HUES6 (cell line): ENCODE measurements around the gene OSBPL3.

Experiments used
- H3K27ac ChIP-seq: 2 replicates; pipeline ENCODE4 v1.7.0; 2013; ENCODE audit warnings: low read depth, mild to moderate bottlenecking, low read length, inconsistent platforms
- H3K27me3 ChIP-seq: 2 replicates; pipeline ENCODE4 v1.6.1; 2013; ENCODE audit warnings: low read length; ENCODE audit not compliant: control insufficient read depth, insufficient read depth
- H3K36me3 ChIP-seq: 2 replicates; pipeline ENCODE4 v1.6.1; 2013; ENCODE audit warnings: low read length; ENCODE audit not compliant: control insufficient read depth, insufficient read depth
- H3K4me1 ChIP-seq: 2 replicates; pipeline ENCODE4 v1.6.1; 2013; ENCODE audit warnings: low read length; ENCODE audit not compliant: control insufficient read depth, insufficient read depth
- H3K4me3 ChIP-seq: 2 replicates; pipeline ENCODE4 v1.5.1; 2013; ENCODE audit warnings: low read depth, low read length
- H3K9ac ChIP-seq: one replicate; pipeline ENCODE4 v1.6.1; 2013; ENCODE audit warnings: mild to moderate bottlenecking, low read length
- H3K9me3 ChIP-seq: 2 replicates; pipeline ENCODE4 v1.6.1; 2013; ENCODE audit warnings: low read depth, low read length; ENCODE audit not compliant: control insufficient read depth, insufficient read depth

The OSBPL3 gene

GRCh38 chr7:24757353-24758275 lies 222.4 kb downstream of the OSBPL3 start, which contains the start of gene GSDME:
GSDME (minus strand) TSS chr7:24757464; CDS start chr7:24749774, 7,690 bp downstream.
- H3K9me3 ChIP-seq, result peaks cover 3% of the 10 kb centered on the region; the same call in 1 of the 2 replicates
- no peak within 1 kb of the TSS for H3K27ac ChIP-seq
- H3K4me3 ChIP-seq, result peak within 1 kb of the TSS; percentile 81
- H3K27me3 ChIP-seq, result peaks cover 45% of the 10 kb centered on the region
- H3K4me1 ChIP-seq, result peaks cover 5% of the 10 kb centered on the region; the same call in 1 of the 2 replicates
- no peaks in the 10 kb centered on the region for H3K36me3 ChIP-seq
- peak within 1 kb of the TSS; percentile 45 for H3K9ac ChIP-seq

GRCh38 chr7:24756545-24757352 lies 223.2 kb downstream of the OSBPL3 start:
- Histone ChIP-seq H3K27me3 (peaks cover 45% of the 10 kb centered on the region), H3K9me3 (peaks cover 3% of the 10 kb centered on the region; the same call in 1 of the 2 replicates), H3K36me3 (no peaks in the 10 kb centered on the region), H3K4me1 (peaks cover 10% of the 10 kb centered on the region; the same call in 1 of the 2 replicates), H3K9ac (peak overlapping the region; percentile 45), H3K27ac (no peak overlapping the region), H3K4me3 (peak overlapping the region; percentile 81)

GRCh38 chr7:24755541-24756407 lies 224.2 kb downstream of the OSBPL3 start:
- Histone ChIP-seq H3K4me1 (peaks cover 10% of the 10 kb centered on the region; the same call in 1 of the 2 replicates), H3K27ac (no peak overlapping the region), H3K4me3 (peak overlapping the region; percentile 81; the same call in 1 of the 2 replicates), H3K9me3 (no peaks in the 10 kb centered on the region), H3K27me3 (peaks cover 45% of the 10 kb centered on the region), H3K9ac (no peak overlapping the region), H3K36me3 (no peaks in the 10 kb centered on the region)

GRCh38 chr7:24754906-24755506 lies 225.0 kb downstream of the OSBPL3 start:
- H3K9me3 ChIP-seq, result no peaks in the 10 kb centered on the region
- H3K27me3 ChIP-seq, result peaks cover 45% of the 10 kb centered on the region
- no peak overlapping the region for H3K27ac ChIP-seq
- H3K4me1 ChIP-seq, result peaks cover 10% of the 10 kb centered on the region; the same call in 1 of the 2 replicates
- H3K4me3 ChIP-seq, result no peak overlapping the region
- H3K9ac ChIP-seq, result no peak overlapping the region
- no peaks in the 10 kb centered on the region for H3K36me3 ChIP-seq

GRCh38 chr7:24752073-24752800 lies 227.7 kb downstream of the OSBPL3 start:
- Histone ChIP-seq H3K4me3 (no peak overlapping the region), H3K27me3 (peaks cover 22% of the 10 kb centered on the region), H3K36me3 (no peaks in the 10 kb centered on the region), H3K9ac (no peak overlapping the region), H3K9me3 (no peaks in the 10 kb centered on the region), H3K27ac (no peak overlapping the region), H3K4me1 (peaks cover 7% of the 10 kb centered on the region; the same call in 1 of the 2 replicates)

- Histone ChIP-seq H3K27ac (no peak overlapping the region), H3K36me3 (no peaks in the 10 kb centered on the region), H3K9me3 (no peaks in the 10 kb centered on the region), H3K9ac (no peak overlapping the region), H3K4me1 (peaks cover 7% of the 10 kb centered on the region; the same call in 1 of the 2 replicates), H3K4me3 (no peak overlapping the region), H3K27me3 (peaks cover 18% of the 10 kb centered on the region)
Observed at GRCh38 chr7:24751484-24751883, 228.5 kb downstream of the OSBPL3 start.

- no peak overlapping the region for H3K9ac ChIP-seq
- H3K27me3 ChIP-seq, result peaks cover 8% of the 10 kb centered on the region
- no peak overlapping the region for H3K27ac ChIP-seq
- H3K36me3 ChIP-seq, result no peaks in the 10 kb centered on the region
- no peak overlapping the region for H3K4me3 ChIP-seq
- H3K4me1 ChIP-seq, result peaks cover 4% of the 10 kb centered on the region; the same call in 1 of the 2 replicates
- no peaks in the 10 kb centered on the region for H3K9me3 ChIP-seq
Observed at GRCh38 chr7:24750441-24751055, 229.4 kb downstream of the OSBPL3 start.

GRCh38 chr7:24748521-24748920 lies 231.5 kb downstream of the OSBPL3 start:
- Histone ChIP-seq H3K36me3 (no peaks in the 10 kb centered on the region), H3K4me1 (peaks cover 4% of the 10 kb centered on the region; the same call in 1 of the 2 replicates), H3K27me3 (no peaks in the 10 kb centered on the region), H3K27ac (no peak overlapping the region), H3K4me3 (no peak overlapping the region), H3K9ac (no peak overlapping the region), H3K9me3 (no peaks in the 10 kb centered on the region)
